Measurements from ENCODE around the gene WDR72. TPM values are rescaled to one million over a fixed set of nuclear protein-coding genes. Genes with fewer than 3 reads are reported as not detected.

The WDR72 gene
- total RNA-seq, 2 experiments from 2014 or later = not detected

- DNase-seq = no peak
- intact Hi-C loops (cut with micrococcal nuclease) = no loop called here
- no peaks in the 10 kb centered on the region for H3K36me3 Mint-ChIP-seq (ENCODE audit: low read depth)
- H3K4me1 Mint-ChIP-seq (ENCODE audit: low read depth) = no peaks in the 10 kb centered on the region
- no peaks in the 10 kb centered on the region for H3K27me3 Mint-ChIP-seq (ENCODE audit: low read depth)
- H3K9me3 Mint-ChIP-seq = peaks cover 2% of the 10 kb centered on the region
- no peak overlapping the region for H3K27ac Mint-ChIP-seq
- H3K4me3 Mint-ChIP-seq = no peak overlapping the region
- CTCF ChIA-PET = interaction anchor here (0.6 kb wide), 1 partner anchor 20 kb away, joined by 3 read pairs; no protein-coding TSS in a partner anchor
These were observed 133.3 kb downstream of the WDR72 start for GRCh38 chr15:53625962-53626845.

- Mint-ChIP-seq H3K9me3 (no peaks in the 10 kb centered on the region), H3K4me3 (no peak overlapping the region), H3K27ac (no peak overlapping the region), H3K36me3 (ENCODE audit: low read depth) (no peaks in the 10 kb centered on the region), H3K4me1 (ENCODE audit: low read depth) (no peaks in the 10 kb centered on the region), H3K27me3 (ENCODE audit: low read depth) (peaks cover 2% of the 10 kb centered on the region)
- DNase-seq = no peak
- intact Hi-C loops (cut with micrococcal nuclease) = no loop called here
- CTCF ChIA-PET = no interaction called here
These were observed 134.2 kb downstream of the WDR72 start for GRCh38 chr15:53625260-53625659.

- no peaks in the 10 kb centered on the region for H3K36me3 Mint-ChIP-seq (ENCODE audit: low read depth)
- CTCF ChIA-PET = no interaction called here
- no peaks in the 10 kb centered on the region for H3K9me3 Mint-ChIP-seq
- intact Hi-C loops (cut with micrococcal nuclease) = no loop called here
- H3K4me1 Mint-ChIP-seq (ENCODE audit: low read depth) = no peaks in the 10 kb centered on the region
- DNase-seq = no peak
- no peak overlapping the region for H3K4me3 Mint-ChIP-seq
- no peak overlapping the region for H3K27ac Mint-ChIP-seq
- H3K27me3 Mint-ChIP-seq (ENCODE audit: low read depth) = peaks cover 2% of the 10 kb centered on the region
These were observed 141.0 kb downstream of the WDR72 start for GRCh38 chr15:53618461-53618860.

GRCh38 chr15:53611145-53611920 lies 148.1 kb downstream of the WDR72 start:
- no peak overlapping the region for H3K4me3 Mint-ChIP-seq
- no peak for DNase-seq
- peaks cover 3% of the 10 kb centered on the region for H3K27me3 Mint-ChIP-seq (ENCODE audit: low read depth)
- H3K27ac Mint-ChIP-seq = no peak overlapping the region
- H3K9me3 Mint-ChIP-seq = no peaks in the 10 kb centered on the region
- CTCF ChIA-PET = no interaction called here
- H3K36me3 Mint-ChIP-seq (ENCODE audit: low read depth) = no peaks in the 10 kb centered on the region
- no peaks in the 10 kb centered on the region for H3K4me1 Mint-ChIP-seq (ENCODE audit: low read depth)
- intact Hi-C loops (cut with micrococcal nuclease) = no loop called here

- DNase-seq = no peak
- intact Hi-C loops (cut with micrococcal nuclease) = no loop called here
- Mint-ChIP-seq H3K27ac (no peak overlapping the region), H3K36me3 (ENCODE audit: low read depth) (no peaks in the 10 kb centered on the region), H3K4me1 (ENCODE audit: low read depth) (no peaks in the 10 kb centered on the region), H3K9me3 (no peaks in the 10 kb centered on the region), H3K27me3 (ENCODE audit: low read depth) (peaks cover 2% of the 10 kb centered on the region), H3K4me3 (no peak overlapping the region)
- CTCF ChIA-PET = no interaction called here
These were observed 168.4 kb downstream of the WDR72 start for GRCh38 chr15:53591041-53591440.

- Mint-ChIP-seq H3K27ac (no peak overlapping the region), H3K36me3 (ENCODE audit: low read depth) (no peaks in the 10 kb centered on the region), H3K4me3 (no peak overlapping the region), H3K9me3 (no peaks in the 10 kb centered on the region), H3K4me1 (ENCODE audit: low read depth) (no peaks in the 10 kb centered on the region), H3K27me3 (ENCODE audit: low read depth) (peaks cover 2% of the 10 kb centered on the region)
- CTCF ChIA-PET = no interaction called here
- intact Hi-C loops (cut with micrococcal nuclease) = no loop called here
- DNase-seq = no peak
These were observed 169.1 kb downstream of the WDR72 start for GRCh38 chr15:53590380-53590779.

GRCh38 chr15:53589520-53590057 lies 169.9 kb downstream of the WDR72 start:
- Mint-ChIP-seq H3K27ac (no peak overlapping the region), H3K4me3 (no peak overlapping the region), H3K27me3 (ENCODE audit: low read depth) (peaks cover 2% of the 10 kb centered on the region), H3K9me3 (no peaks in the 10 kb centered on the region), H3K4me1 (ENCODE audit: low read depth) (no peaks in the 10 kb centered on the region), H3K36me3 (ENCODE audit: low read depth) (no peaks in the 10 kb centered on the region)
- intact Hi-C loops (cut with micrococcal nuclease) = loop anchor here (5.0 kb wide), 1 partner anchor 807 kb away; no protein-coding TSS in a partner anchor
- no peak for DNase-seq
- CTCF ChIA-PET = no interaction called here

- Mint-ChIP-seq H3K9me3 (no peaks in the 10 kb centered on the region), H3K4me3 (no peak overlapping the region), H3K27me3 (ENCODE audit: low read depth) (peaks cover 2% of the 10 kb centered on the region), H3K36me3 (ENCODE audit: low read depth) (no peaks in the 10 kb centered on the region), H3K27ac (no peak overlapping the region), H3K4me1 (ENCODE audit: low read depth) (no peaks in the 10 kb centered on the region)
- CTCF ChIA-PET = no interaction called here
- intact Hi-C loops (cut with micrococcal nuclease) = loop anchor here (5.0 kb wide), 1 partner anchor 806 kb away; no protein-coding TSS in a partner anchor
- DNase-seq = no peak
These were observed 170.7 kb downstream of the WDR72 start for GRCh38 chr15:53588773-53589172.

- CTCF ChIA-PET = interaction anchor here (0.6 kb wide), 1 partner anchor 414 kb away, joined by 3 read pairs; no protein-coding TSS in a partner anchor
- H3K27ac Mint-ChIP-seq = no peak overlapping the region
- no peak overlapping the region for H3K4me3 Mint-ChIP-seq
- peaks cover 2% of the 10 kb centered on the region for H3K27me3 Mint-ChIP-seq (ENCODE audit: low read depth)
- no peaks in the 10 kb centered on the region for H3K4me1 Mint-ChIP-seq (ENCODE audit: low read depth)
- DNase-seq = peak; percentile 43
- H3K36me3 Mint-ChIP-seq (ENCODE audit: low read depth) = no peaks in the 10 kb centered on the region
- no peaks in the 10 kb centered on the region for H3K9me3 Mint-ChIP-seq
- intact Hi-C loops (cut with micrococcal nuclease) = loop anchor here (5.0 kb wide), 1 partner anchor 804 kb away; no protein-coding TSS in a partner anchor
These were observed 172.7 kb downstream of the WDR72 start for GRCh38 chr15:53586799-53587198.

GRCh38 chr15:53581513-53581912 lies 177.9 kb downstream of the WDR72 start:
- no peaks in the 10 kb centered on the region for H3K4me1 Mint-ChIP-seq (ENCODE audit: low read depth)
- H3K36me3 Mint-ChIP-seq (ENCODE audit: low read depth) = no peaks in the 10 kb centered on the region
- H3K4me3 Mint-ChIP-seq = no peak overlapping the region
- no peaks in the 10 kb centered on the region for H3K9me3 Mint-ChIP-seq
- CTCF ChIA-PET = no interaction called here
- no peak overlapping the region for H3K27ac Mint-ChIP-seq
- intact Hi-C loops (cut with micrococcal nuclease) = no loop called here
- no peak for DNase-seq
- peaks cover 3% of the 10 kb centered on the region for H3K27me3 Mint-ChIP-seq (ENCODE audit: low read depth)

- Mint-ChIP-seq H3K9me3 (no peaks in the 10 kb centered on the region), H3K4me1 (ENCODE audit: low read depth) (no peaks in the 10 kb centered on the region), H3K27me3 (ENCODE audit: low read depth) (peaks cover 3% of the 10 kb centered on the region), H3K27ac (no peak overlapping the region), H3K36me3 (ENCODE audit: low read depth) (no peaks in the 10 kb centered on the region), H3K4me3 (no peak overlapping the region)
- intact Hi-C loops (cut with micrococcal nuclease) = no loop called here
- CTCF ChIA-PET = no interaction called here
- no peak for DNase-seq
These were observed 179.1 kb downstream of the WDR72 start for GRCh38 chr15:53580366-53580765.

GRCh38 chr15:53576841-53577240 lies 182.6 kb downstream of the WDR72 start:
- no peak overlapping the region for H3K27ac Mint-ChIP-seq
- peaks cover 3% of the 10 kb centered on the region for H3K27me3 Mint-ChIP-seq (ENCODE audit: low read depth)
- intact Hi-C loops (cut with micrococcal nuclease) = no loop called here
- no peaks in the 10 kb centered on the region for H3K9me3 Mint-ChIP-seq
- no peaks in the 10 kb centered on the region for H3K4me1 Mint-ChIP-seq (ENCODE audit: low read depth)
- no peaks in the 10 kb centered on the region for H3K36me3 Mint-ChIP-seq (ENCODE audit: low read depth)
- CTCF ChIA-PET = no interaction called here
- H3K4me3 Mint-ChIP-seq = no peak overlapping the region
- no peak for DNase-seq

Data from activated naive CD4-positive, alpha-beta T cell treated with anti-CD3 and anti-CD28 coated beads for 36 hours (primary cell).